ENCODE results near the gene CYP3A5.

The CYP3A5 gene

GRCh38 chr7:99615989-99616358 lies 63.8 kb downstream of the CYP3A5 start:
- TF ChIP-seq CTCF (IDR thresholded peaks at IDR 0.05; ENCODE audit: low read depth, low read length) = no peak
- no peak for DNase-seq (ENCODE audit: extremely low read depth, low read depth)

GRCh38 chr7:99614495-99614894 lies 65.3 kb downstream of the CYP3A5 start:
- DNase-seq (ENCODE audit: extremely low read depth, low read depth) = no peak
- TF ChIP-seq CTCF (IDR thresholded peaks at IDR 0.05; ENCODE audit: low read depth, low read length) = no peak

GRCh38 chr7:99607548-99607947 lies 72.2 kb downstream of the CYP3A5 start:
- TF ChIP-seq CTCF (IDR thresholded peaks at IDR 0.05; ENCODE audit: low read depth, low read length) = no peak
- DNase-seq (ENCODE audit: extremely low read depth, low read depth) = no peak

GRCh38 chr7:99606531-99606930 lies 73.3 kb downstream of the CYP3A5 start:
- DNase-seq (ENCODE audit: extremely low read depth, low read depth) = no peak
- TF ChIP-seq CTCF (IDR thresholded peaks at IDR 0.05; ENCODE audit: low read depth, low read length) = no peak

GRCh38 chr7:99605527-99605926 lies 74.3 kb downstream of the CYP3A5 start:
- DNase-seq (ENCODE audit: extremely low read depth, low read depth) = no peak
- no peak for TF ChIP-seq CTCF (IDR thresholded peaks at IDR 0.05; ENCODE audit: low read depth, low read length)

- DNase-seq (ENCODE audit: extremely low read depth, low read depth) = no peak
- no peak for TF ChIP-seq CTCF (IDR thresholded peaks at IDR 0.05; ENCODE audit: low read depth, low read length)
Observed at GRCh38 chr7:99601656-99602310, 78.0 kb downstream of the CYP3A5 start.

- no peak for TF ChIP-seq CTCF (IDR thresholded peaks at IDR 0.05; ENCODE audit: low read depth, low read length)
- DNase-seq (ENCODE audit: extremely low read depth, low read depth) = no peak
Observed at GRCh38 chr7:99599836-99600235, 80.0 kb downstream of the CYP3A5 start.
